WTC11 (cell line): ENCODE data around the gene RPL41. TPM values are rescaled to one million over a fixed set of nuclear protein-coding genes. Genes with fewer than 3 reads are reported as not detected.

ENCODE experiments used
- E2F1 ChIP-seq: sonication (generic); formaldehyde crosslinking; IDR thresholded peaks from 2 replicates; pipeline ENCODE4 v1.8.0; 2022; ENCODE audit warnings: mild to moderate bottlenecking, missing genetic modification reagents
- ETV6 ChIP-seq: sonication (generic); formaldehyde crosslinking; IDR thresholded peaks from 2 replicates; pipeline ENCODE4 v1.8.1; 2022; ENCODE audit warnings: mild to moderate bottlenecking, missing genetic modification reagents
- FOXK1 ChIP-seq: sonication (generic); formaldehyde crosslinking; IDR thresholded peaks from 2 replicates; pipeline ENCODE4 v1.8.0; 2022; ENCODE audit warnings: mild to moderate bottlenecking, moderate library complexity, missing genetic modification reagents
- GRHL2 ChIP-seq: fragments of 250-450 bp; sonication (Bioruptor Pico); IDR thresholded peaks from 2 replicates; pipeline ENCODE4 v1.8.0; 2022; ENCODE audit warnings: mild to moderate bottlenecking, moderate library complexity; ENCODE audit not compliant: insufficient replicate concordance, severe bottlenecking
- GTF2I ChIP-seq: fragments of 250-450 bp; sonication (Bioruptor Pico); conservative IDR thresholded peaks from 2 replicates; pipeline ENCODE4 v1.4.0; 2021; ENCODE audit warnings: mild to moderate bottlenecking
- JAZF1 ChIP-seq: fragments of 250-450 bp; sonication (Bioruptor Pico); IDR thresholded peaks from 2 replicates; pipeline ENCODE4 v1.9.0; 2021; ENCODE audit warnings: moderate library complexity, mild to moderate bottlenecking, inconsistent platforms
- MAX ChIP-seq: sonication (generic); formaldehyde crosslinking; IDR thresholded peaks from 2 replicates; pipeline ENCODE4 v1.8.0; 2022; ENCODE audit warnings: mild to moderate bottlenecking, missing genetic modification reagents
- MXD4 ChIP-seq: fragments of 250-450 bp; sonication (Bioruptor Pico); IDR thresholded peaks from 2 replicates; pipeline ENCODE4 v1.8.0; 2021; ENCODE audit warnings: mild to moderate bottlenecking, moderate library complexity, borderline replicate concordance
- NR1H2 ChIP-seq: sonication (generic); formaldehyde crosslinking; IDR thresholded peaks from 2 replicates; pipeline ENCODE4 v1.9.0; 2021; ENCODE audit warnings: mild to moderate bottlenecking, moderate library complexity, missing genetic modification reagents
- NR3C1 ChIP-seq: sonication (generic); formaldehyde crosslinking; conservative IDR thresholded peaks from 2 replicates; pipeline ENCODE4 v1.8.1; 2023; ENCODE audit warnings: low read depth, mild to moderate bottlenecking, missing genetic modification reagents
- OVOL2 ChIP-seq: fragments of 250-450 bp; sonication (Bioruptor Pico); IDR thresholded peaks from 2 replicates; pipeline ENCODE4 v1.9.0; 2021; ENCODE audit warnings: mild to moderate bottlenecking, borderline replicate concordance
- PRRX2 ChIP-seq: fragments of 250-450 bp; sonication (Bioruptor Pico); IDR thresholded peaks from 2 replicates; pipeline ENCODE4 v1.8.0; 2021; ENCODE audit warnings: mild to moderate bottlenecking
- SP1 ChIP-seq: sonication (generic); formaldehyde crosslinking; conservative IDR thresholded peaks from 2 replicates; pipeline ENCODE4 v1.8.1; 2022; ENCODE audit warnings: missing genetic modification reagents
- TCF7 ChIP-seq: sonication (generic); formaldehyde crosslinking; IDR thresholded peaks from 2 replicates; pipeline ENCODE4 v1.8.0; 2022; ENCODE audit warnings: mild to moderate bottlenecking, low read depth, missing genetic modification reagents, moderate library complexity
- TEAD4 ChIP-seq: sonication (generic); formaldehyde crosslinking; IDR thresholded peaks from 2 replicates; pipeline ENCODE4 v1.8.0; 2022; ENCODE audit warnings: mild to moderate bottlenecking, missing genetic modification reagents
- USF2 ChIP-seq: sonication (generic); formaldehyde crosslinking; IDR thresholded peaks from 2 replicates; pipeline ENCODE4 v1.8.1; 2023; ENCODE audit warnings: mild to moderate bottlenecking, missing genetic modification reagents, moderate library complexity
- ZNF138 ChIP-seq: sonication (generic); formaldehyde crosslinking; conservative IDR thresholded peaks from 2 replicates; pipeline ENCODE4 v1.8.1; 2022; ENCODE audit warnings: mild to moderate bottlenecking, moderate library complexity, missing genetic modification reagents
- ZNF232 ChIP-seq: sonication (generic); formaldehyde crosslinking; IDR thresholded peaks from 2 replicates; pipeline ENCODE4 v1.8.0; 2022; ENCODE audit warnings: mild to moderate bottlenecking, missing genetic modification reagents
- ZNF512 ChIP-seq: sonication (generic); formaldehyde crosslinking; IDR thresholded peaks from 2 replicates; pipeline ENCODE4 v1.8.1; 2022; ENCODE audit warnings: missing genetic modification reagents, borderline replicate concordance
- total RNA-seq: library from RNA; stranded (reverse); gene quantifications from 3 replicates; pipeline ENCODE4 v1.2.3, GENCODE V29; 2021
- TF ChIP-seq, protein P1 (sequence below): sonication (generic); formaldehyde crosslinking; IDR thresholded peaks from 2 replicates; pipeline ENCODE4 v1.8.1; 2022; ENCODE audit warnings: low read depth, missing genetic modification reagents, borderline replicate concordance
- TF ChIP-seq, protein P2 (sequence below): sonication (generic); formaldehyde crosslinking; IDR thresholded peaks from 2 replicates; pipeline ENCODE4 v1.8.1; 2023; ENCODE audit warnings: mild to moderate bottlenecking, missing genetic modification reagents, borderline replicate concordance
- TF ChIP-seq, protein P3 (sequence below): sonication (generic); formaldehyde crosslinking; IDR thresholded peaks from 2 replicates; pipeline ENCODE4 v1.8.1; 2023; ENCODE audit warnings: mild to moderate bottlenecking, missing genetic modification reagents, moderate library complexity
- TF ChIP-seq, protein P4 (sequence below): fragments of 250-450 bp; sonication (Bioruptor Pico); IDR thresholded peaks from 2 replicates; pipeline ENCODE4 v1.9.0; 2021; ENCODE audit warnings: mild to moderate bottlenecking, borderline replicate concordance

The RPL41 gene
- total RNA-seq, 1 experiment from 2014 or later, result 4,004 TPM

DNA sequence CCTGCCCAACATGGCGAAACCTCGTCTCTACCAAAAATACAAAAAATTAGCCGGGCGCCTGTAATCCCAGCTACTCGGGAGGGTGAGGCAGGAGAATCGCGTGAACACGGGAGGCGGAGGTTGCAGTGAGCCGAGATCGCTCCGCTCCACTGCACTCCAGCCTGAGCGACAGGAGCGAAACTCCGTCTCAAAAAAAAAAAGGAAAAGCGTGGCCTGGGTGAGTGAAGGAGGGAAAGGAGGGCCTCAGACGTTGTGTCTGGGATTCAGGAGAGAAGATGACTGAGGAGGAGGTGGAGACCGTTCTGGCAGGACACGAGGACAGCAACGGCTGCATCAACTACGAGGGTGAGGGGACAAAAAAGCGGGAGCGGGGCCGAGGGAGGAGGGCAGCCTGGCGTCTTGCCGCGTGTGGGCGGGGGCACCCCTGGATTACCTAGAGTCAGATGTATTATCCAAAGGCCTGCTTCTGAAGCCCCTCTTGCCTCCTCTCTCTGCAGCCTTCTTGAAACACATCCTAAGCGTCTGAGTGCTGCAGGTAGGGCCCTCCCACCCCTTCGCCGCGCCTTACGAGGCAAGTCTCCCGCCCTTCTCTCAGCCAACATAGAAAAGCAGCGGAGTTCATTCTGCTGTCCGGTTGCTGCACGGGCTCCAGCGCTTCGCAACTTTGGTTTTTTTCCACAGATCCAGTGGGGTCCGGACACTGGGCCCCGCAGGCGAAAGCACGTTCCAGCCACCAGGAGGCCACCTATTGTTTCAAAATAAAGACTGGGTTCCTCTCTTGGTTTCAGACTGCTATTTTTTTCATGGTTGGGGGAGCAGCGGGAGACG is 41.0 kb downstream of the RPL41 start (continued):
- TF ChIP-seq SP1 (CRISPR knock-in tag), result no peak
- TF ChIP-seq MAX, result peak; percentile 70
- TF ChIP-seq MXD4 (CRISPR knock-in tag), result no peak
- no peak for TF ChIP-seq PRRX2 (CRISPR knock-in tag)
- TF ChIP-seq GRHL2 (CRISPR knock-in tag), result no peak
- TF ChIP-seq ZNF138 (CRISPR knock-in tag), result no peak
- TF ChIP-seq USF2 (CRISPR knock-in tag), result no peak
- no peak for TF ChIP-seq OVOL2 (CRISPR knock-in tag)
- no peak for TF ChIP-seq NR1H2
- no peak for TF ChIP-seq TCF7 (CRISPR knock-in tag)
- TF ChIP-seq ETV6 (CRISPR knock-in tag), result 0 out of 2 replicates have a peak, but pooled peaks have one; percentile 25
- TF ChIP-seq FOXK1, result no peak
- TF ChIP-seq TEAD4 (CRISPR knock-in tag), result no peak
- TF ChIP-seq ZNF232 (CRISPR knock-in tag), result no peak
- TF ChIP-seq, protein P1, sequence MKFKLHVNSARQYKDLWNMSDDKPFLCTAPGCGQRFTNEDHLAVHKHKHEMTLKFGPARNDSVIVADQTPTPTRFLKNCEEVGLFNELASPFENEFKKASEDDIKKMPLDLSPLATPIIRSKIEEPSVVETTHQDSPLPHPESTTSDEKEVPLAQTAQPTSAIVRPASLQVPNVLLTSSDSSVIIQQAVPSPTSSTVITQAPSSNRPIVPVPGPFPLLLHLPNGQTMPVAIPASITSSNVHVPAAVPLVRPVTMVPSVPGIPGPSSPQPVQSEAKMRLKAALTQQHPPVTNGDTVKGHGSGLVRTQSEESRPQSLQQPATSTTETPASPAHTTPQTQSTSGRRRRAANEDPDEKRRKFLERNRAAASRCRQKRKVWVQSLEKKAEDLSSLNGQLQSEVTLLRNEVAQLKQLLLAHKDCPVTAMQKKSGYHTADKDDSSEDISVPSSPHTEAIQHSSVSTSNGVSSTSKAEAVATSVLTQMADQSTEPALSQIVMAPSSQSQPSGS (CRISPR knock-in tag), result no peak
- TF ChIP-seq, protein P2, sequence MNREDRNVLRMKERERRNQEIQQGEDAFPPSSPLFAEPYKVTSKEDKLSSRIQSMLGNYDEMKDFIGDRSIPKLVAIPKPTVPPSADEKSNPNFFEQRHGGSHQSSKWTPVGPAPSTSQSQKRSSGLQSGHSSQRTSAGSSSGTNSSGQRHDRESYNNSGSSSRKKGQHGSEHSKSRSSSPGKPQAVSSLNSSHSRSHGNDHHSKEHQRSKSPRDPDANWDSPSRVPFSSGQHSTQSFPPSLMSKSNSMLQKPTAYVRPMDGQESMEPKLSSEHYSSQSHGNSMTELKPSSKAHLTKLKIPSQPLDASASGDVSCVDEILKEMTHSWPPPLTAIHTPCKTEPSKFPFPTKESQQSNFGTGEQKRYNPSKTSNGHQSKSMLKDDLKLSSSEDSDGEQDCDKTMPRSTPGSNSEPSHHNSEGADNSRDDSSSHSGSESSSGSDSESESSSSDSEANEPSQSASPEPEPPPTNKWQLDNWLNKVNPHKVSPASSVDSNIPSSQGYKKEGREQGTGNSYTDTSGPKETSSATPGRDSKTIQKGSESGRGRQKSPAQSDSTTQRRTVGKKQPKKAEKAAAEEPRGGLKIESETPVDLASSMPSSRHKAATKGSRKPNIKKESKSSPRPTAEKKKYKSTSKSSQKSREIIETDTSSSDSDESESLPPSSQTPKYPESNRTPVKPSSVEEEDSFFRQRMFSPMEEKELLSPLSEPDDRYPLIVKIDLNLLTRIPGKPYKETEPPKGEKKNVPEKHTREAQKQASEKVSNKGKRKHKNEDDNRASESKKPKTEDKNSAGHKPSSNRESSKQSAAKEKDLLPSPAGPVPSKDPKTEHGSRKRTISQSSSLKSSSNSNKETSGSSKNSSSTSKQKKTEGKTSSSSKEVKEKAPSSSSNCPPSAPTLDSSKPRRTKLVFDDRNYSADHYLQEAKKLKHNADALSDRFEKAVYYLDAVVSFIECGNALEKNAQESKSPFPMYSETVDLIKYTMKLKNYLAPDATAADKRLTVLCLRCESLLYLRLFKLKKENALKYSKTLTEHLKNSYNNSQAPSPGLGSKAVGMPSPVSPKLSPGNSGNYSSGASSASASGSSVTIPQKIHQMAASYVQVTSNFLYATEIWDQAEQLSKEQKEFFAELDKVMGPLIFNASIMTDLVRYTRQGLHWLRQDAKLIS (CRISPR knock-in tag), result no peak
- TF ChIP-seq NR3C1 (CRISPR knock-in tag), result no peak
- TF ChIP-seq, protein P3, sequence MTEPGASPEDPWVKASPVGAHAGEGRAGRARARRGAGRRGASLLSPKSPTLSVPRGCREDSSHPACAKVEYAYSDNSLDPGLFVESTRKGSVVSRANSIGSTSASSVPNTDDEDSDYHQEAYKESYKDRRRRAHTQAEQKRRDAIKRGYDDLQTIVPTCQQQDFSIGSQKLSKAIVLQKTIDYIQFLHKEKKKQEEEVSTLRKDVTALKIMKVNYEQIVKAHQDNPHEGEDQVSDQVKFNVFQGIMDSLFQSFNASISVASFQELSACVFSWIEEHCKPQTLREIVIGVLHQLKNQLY (CRISPR knock-in tag), result no peak
- no peak for TF ChIP-seq ZNF512
- TF ChIP-seq GTF2I (CRISPR knock-in tag), result no peak
- TF ChIP-seq, protein P4, sequence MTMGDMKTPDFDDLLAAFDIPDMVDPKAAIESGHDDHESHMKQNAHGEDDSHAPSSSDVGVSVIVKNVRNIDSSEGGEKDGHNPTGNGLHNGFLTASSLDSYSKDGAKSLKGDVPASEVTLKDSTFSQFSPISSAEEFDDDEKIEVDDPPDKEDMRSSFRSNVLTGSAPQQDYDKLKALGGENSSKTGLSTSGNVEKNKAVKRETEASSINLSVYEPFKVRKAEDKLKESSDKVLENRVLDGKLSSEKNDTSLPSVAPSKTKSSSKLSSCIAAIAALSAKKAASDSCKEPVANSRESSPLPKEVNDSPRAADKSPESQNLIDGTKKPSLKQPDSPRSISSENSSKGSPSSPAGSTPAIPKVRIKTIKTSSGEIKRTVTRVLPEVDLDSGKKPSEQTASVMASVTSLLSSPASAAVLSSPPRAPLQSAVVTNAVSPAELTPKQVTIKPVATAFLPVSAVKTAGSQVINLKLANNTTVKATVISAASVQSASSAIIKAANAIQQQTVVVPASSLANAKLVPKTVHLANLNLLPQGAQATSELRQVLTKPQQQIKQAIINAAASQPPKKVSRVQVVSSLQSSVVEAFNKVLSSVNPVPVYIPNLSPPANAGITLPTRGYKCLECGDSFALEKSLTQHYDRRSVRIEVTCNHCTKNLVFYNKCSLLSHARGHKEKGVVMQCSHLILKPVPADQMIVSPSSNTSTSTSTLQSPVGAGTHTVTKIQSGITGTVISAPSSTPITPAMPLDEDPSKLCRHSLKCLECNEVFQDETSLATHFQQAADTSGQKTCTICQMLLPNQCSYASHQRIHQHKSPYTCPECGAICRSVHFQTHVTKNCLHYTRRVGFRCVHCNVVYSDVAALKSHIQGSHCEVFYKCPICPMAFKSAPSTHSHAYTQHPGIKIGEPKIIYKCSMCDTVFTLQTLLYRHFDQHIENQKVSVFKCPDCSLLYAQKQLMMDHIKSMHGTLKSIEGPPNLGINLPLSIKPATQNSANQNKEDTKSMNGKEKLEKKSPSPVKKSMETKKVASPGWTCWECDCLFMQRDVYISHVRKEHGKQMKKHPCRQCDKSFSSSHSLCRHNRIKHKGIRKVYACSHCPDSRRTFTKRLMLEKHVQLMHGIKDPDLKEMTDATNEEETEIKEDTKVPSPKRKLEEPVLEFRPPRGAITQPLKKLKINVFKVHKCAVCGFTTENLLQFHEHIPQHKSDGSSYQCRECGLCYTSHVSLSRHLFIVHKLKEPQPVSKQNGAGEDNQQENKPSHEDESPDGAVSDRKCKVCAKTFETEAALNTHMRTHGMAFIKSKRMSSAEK (CRISPR knock-in tag), result no peak
- TF ChIP-seq JAZF1 (CRISPR knock-in tag), result no peak
- TF ChIP-seq E2F1 (CRISPR knock-in tag), result no peak
